Endothelial cell of umbilical vein (primary cell): ENCODE data around the gene MRGPRG. TPM values are rescaled to one million over a fixed set of nuclear protein-coding genes. Genes with fewer than 3 reads are reported as not detected.
"Not testable (repeated sequence)": the region's sequence is repeated elsewhere in the genome, so short reads cannot be mapped to it uniquely, and the experiment has no call there.

Source experiments
- BruUV-seq: library from RNA; stranded (reverse); fragments of 400-500 nt; replicated peaks from 2 replicates; lab custom pipeline; 2021; lab: Mats Ljungman, UMichigan
- CTCF ChIA-PET: fragments of 300-600, 350-600 bp; sonication (Branson Sonifier 250); formaldehyde crosslinking; loops from one replicate; lab custom pipeline; 2021; ENCODE audit warnings: antibody characterized with exemption, inconsistent platforms; lab: Charles Lee
- POLR2A ChIA-PET: fragments of 300-600, 350-600 bp; sonication (Branson Sonifier 250); formaldehyde crosslinking; loops from one replicate; lab custom pipeline; 2021; ENCODE audit warnings: antibody characterized with exemption, inconsistent platforms; lab: Charles Lee
- DNase-seq: peaks from one replicate; pipeline ENCODE4 v3.0.0-alpha.2; 2011; ENCODE audit warnings: low read depth, low spot score
- FAIRE-seq: peaks from 2 replicates; lab custom pipeline; 2011; peaks lifted over from hg19 to GRCh38; lab: Jason Lieb, UNC
- H2AFZ ChIP-seq: 2 replicates; pipeline ENCODE4 v1.6.0; 2012; ENCODE audit warnings: low read depth, low read length, control low read depth, inconsistent platforms
- H3K27ac ChIP-seq: 2 replicates; pipeline ENCODE4 v1.5.1; 2011; ENCODE audit warnings: low read depth, mild to moderate bottlenecking, control low read depth, low read length, moderate library complexity; ENCODE audit not compliant: insufficient read depth
- H3K27me3 ChIP-seq, 2 experiments: 2 replicates each; pipeline versions ENCODE4 v1.6.0 to v1.6.1; 2011; ENCODE audit warnings: low read length in 2 of 2, mixed read lengths in 1 of 2; ENCODE audit not compliant: control insufficient read depth in 2 of 2, insufficient read depth in 2 of 2
- H3K36me3 ChIP-seq, 2 experiments: 2 replicates in 1 of 2; 3 replicates in 1 of 2; pipeline ENCODE4 v1.5.1; 2011; ENCODE audit warnings: low read length in 2 of 2, mild to moderate bottlenecking in 1 of 2, moderate library complexity in 1 of 2; ENCODE audit not compliant: control insufficient read depth in 2 of 2, insufficient read depth in 2 of 2; ENCODE audit errors: extremely low read depth in 1 of 2
- H3K4me1 ChIP-seq: 3 replicates; pipeline ENCODE4 v1.5.1; 2011; ENCODE audit warnings: mild to moderate bottlenecking, low read length; ENCODE audit not compliant: control insufficient read depth, insufficient read depth; ENCODE audit errors: extremely low read depth
- H3K4me2 ChIP-seq: 2 replicates; pipeline ENCODE4 v1.6.1; 2011; ENCODE audit warnings: low read length, control low read depth, mixed read lengths; ENCODE audit not compliant: insufficient read depth
- H3K4me3 ChIP-seq, 3 experiments: fragments of 200-600 bp in 1 of 3; sonication (generic), shearing (Covaris generic) in 1 of 3; replicated peaks in 1 of 3; 2 replicates each; pipeline ENCODE4 v1.5.1; 2011 to 2016; ENCODE audit warnings: control low read depth in 3 of 3, low read length in 3 of 3, mild to moderate bottlenecking in 2 of 3, inconsistent platforms in 1 of 3, low read depth in 1 of 3, moderate library complexity in 1 of 3; ENCODE audit not compliant: insufficient read depth in 1 of 3
- H3K79me2 ChIP-seq: 2 replicates; pipeline ENCODE4 v1.6.0; 2012; ENCODE audit warnings: low read length, inconsistent platforms; ENCODE audit not compliant: control insufficient read depth, insufficient read depth
- H3K9ac ChIP-seq: replicated peaks from 2 replicates; pipeline ENCODE3; 2011; ENCODE audit warnings: low read length, control low read depth; ENCODE audit not compliant: insufficient read depth; ENCODE audit errors: extremely low read depth
- H3K9me1 ChIP-seq: replicated peaks from 3 replicates; pipeline ENCODE4 v1.6.0; 2011; ENCODE audit warnings: mild to moderate bottlenecking, low read length; ENCODE audit not compliant: control insufficient read depth, insufficient read depth; ENCODE audit errors: extremely low read depth
- H3K9me3 ChIP-seq: replicated peaks from 2 replicates; pipeline ENCODE4 v1.5.1; 2012; ENCODE audit warnings: low read length, inconsistent platforms; ENCODE audit not compliant: control insufficient read depth, insufficient read depth
- H4K20me1 ChIP-seq: replicated peaks from 2 replicates; pipeline ENCODE3; 2011; ENCODE audit warnings: mild to moderate bottlenecking, low read length; ENCODE audit not compliant: control insufficient read depth, insufficient read depth; ENCODE audit errors: extremely low read depth
- dilution Hi-C: fragments of 300-500 bp; cut with MboI; formaldehyde crosslinking; loops from one replicate; pipeline ENCODE4 v1.15.0; 2019; ENCODE audit warnings: low sequenced_read_pairs; ENCODE audit not compliant: extremely low pct_ligation_motif_present
- intact Hi-C: fragments of 100-400 bp; cut with micrococcal nuclease; formaldehyde crosslinking; loops from one replicate; pipeline ENCODE4 v1.10.0; 2022
- polyA plus RNA-seq, 4 experiments: library from polyadenylated mRNA; depleted of rRNA in 3 of 4; stranded (reverse) in 3 of 4; unstranded in 1 of 4; fragments of >200 nt; gene quantifications; 2 replicates each; pipeline versions ENCODE4 v1.2.1 to v1.2.3, GENCODE V29; 2011 to 2012; ENCODE audit warnings: missing spikeins in 1 of 4
- total RNA-seq: library from RNA; stranded (reverse); gene quantifications from 2 replicates; pipeline ENCODE4 v1.2.3, GENCODE V29; 2021

The MRGPRG gene
- total and polyA plus RNA-seq, 2 donors (not counting 3 experiments of a cell fraction or from before 2014, with no cell fraction given): not detected

DNA sequence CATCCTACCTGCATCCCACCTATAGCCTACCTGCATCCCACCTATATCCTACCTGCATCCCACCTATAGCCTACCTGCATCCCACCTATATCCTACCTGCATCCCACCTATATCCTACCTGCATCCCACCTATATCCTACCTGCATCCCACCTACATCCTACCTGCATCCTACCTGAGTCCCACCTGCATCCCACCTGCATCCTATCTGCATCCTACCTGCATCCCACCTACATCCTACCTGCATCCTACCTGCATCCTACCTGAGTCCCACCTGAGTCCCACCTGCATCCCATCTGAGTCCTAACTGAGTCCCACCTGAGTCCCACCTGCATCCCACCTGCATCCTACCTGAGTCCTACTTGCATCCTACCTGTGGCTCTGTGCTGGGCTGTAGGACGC is 38.9 kb upstream of the MRGPRG start:
- H2AFZ ChIP-seq, H3K4me2 ChIP-seq, DNase-seq, POLR2A ChIA-PET, H4K20me1 ChIP-seq, FAIRE-seq, H3K27me3 ChIP-seq, H3K27ac ChIP-seq, dilution Hi-C loops, H3K9me3 ChIP-seq, H3K4me3 ChIP-seq, CTCF ChIA-PET, H3K36me3 ChIP-seq, H3K4me1 ChIP-seq, H3K9me1 ChIP-seq, H3K9ac ChIP-seq, BruUV-seq, intact Hi-C loops, H3K79me2 ChIP-seq: not testable (repeated sequence)

DNA sequence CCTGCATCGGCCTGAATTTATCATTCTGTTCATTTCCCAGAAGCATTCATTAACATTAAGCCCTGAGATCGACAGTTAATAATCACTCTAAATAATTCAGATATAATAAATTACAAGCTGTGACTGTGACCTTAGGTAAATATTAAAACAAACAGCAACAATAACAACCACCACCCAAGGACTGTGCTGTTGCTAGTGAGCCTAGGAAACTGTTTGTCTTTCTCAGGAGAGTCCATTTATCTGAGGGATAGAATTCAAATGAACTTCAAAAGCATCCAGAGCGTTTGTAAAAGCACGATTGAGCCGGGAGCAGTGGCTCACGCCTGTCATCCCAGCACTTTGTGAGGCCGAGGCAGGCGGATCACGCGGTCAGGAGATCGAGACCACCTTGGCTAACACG is 36.6 kb upstream of the MRGPRG start:
- H3K9ac ChIP-seq, H3K9me3 ChIP-seq, H3K4me3 ChIP-seq, POLR2A ChIA-PET, H3K9me1 ChIP-seq, H2AFZ ChIP-seq, BruUV-seq, H3K27ac ChIP-seq, H3K79me2 ChIP-seq, CTCF ChIA-PET, H4K20me1 ChIP-seq, H3K4me2 ChIP-seq, H3K4me1 ChIP-seq, DNase-seq, FAIRE-seq, intact Hi-C loops, H3K27me3 ChIP-seq, H3K36me3 ChIP-seq, dilution Hi-C loops: not testable (repeated sequence)

DNA sequence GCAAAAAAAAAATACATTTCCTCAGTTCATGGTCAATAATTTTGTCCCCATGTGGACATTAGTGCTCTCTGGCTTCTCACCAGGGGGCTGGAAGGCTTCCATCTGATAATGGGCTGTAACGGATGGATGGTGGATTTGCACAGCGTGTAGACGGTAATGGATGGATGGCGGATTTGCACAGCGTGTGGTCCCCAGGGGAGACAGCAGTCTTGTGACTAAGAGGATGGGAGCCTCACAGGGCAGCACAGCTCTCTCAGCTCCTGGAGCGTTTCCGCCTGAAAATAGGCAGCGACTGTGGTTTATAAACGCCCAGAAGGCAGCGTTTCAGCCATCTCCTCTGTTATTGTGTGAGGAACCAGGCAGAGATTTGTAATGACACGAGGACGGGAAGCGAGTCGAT is 36.2 kb upstream of the MRGPRG start:
- H2AFZ ChIP-seq, DNase-seq, H3K9me1 ChIP-seq, POLR2A ChIA-PET, H3K9me3 ChIP-seq, H3K79me2 ChIP-seq, FAIRE-seq, CTCF ChIA-PET, H3K27me3 ChIP-seq, H3K4me1 ChIP-seq, H3K36me3 ChIP-seq, H3K27ac ChIP-seq, H4K20me1 ChIP-seq, BruUV-seq, H3K4me2 ChIP-seq, dilution Hi-C loops, intact Hi-C loops, H3K9ac ChIP-seq, H3K4me3 ChIP-seq: not testable (repeated sequence)
